Ishikawa (cell line): ENCODE data around the gene GDI1.

Source experiments
- CEBPB ChIP-seq: IDR thresholded peaks from 2 replicates; pipeline ENCODE4 v1.6.1; 2012
- CREB1 ChIP-seq: IDR thresholded peaks from 2 replicates; pipeline ENCODE4 v1.6.1; 2012; ENCODE audit warnings: low read depth
- EGR1 ChIP-seq: IDR thresholded peaks from 2 replicates; pipeline ENCODE4 v1.6.1; 2012
- EP300 ChIP-seq: IDR thresholded peaks from 2 replicates; pipeline ENCODE4 v1.6.1; 2012; ENCODE audit warnings: borderline replicate concordance
- FOXM1 ChIP-seq: IDR thresholded peaks from 2 replicates; pipeline ENCODE4 v1.6.1; 2012; ENCODE audit warnings: low read depth, borderline replicate concordance
- NFIC ChIP-seq: IDR thresholded peaks from 2 replicates; pipeline ENCODE4 v1.6.1; 2012
- RAD21 ChIP-seq: IDR thresholded peaks from 2 replicates; pipeline ENCODE4 v1.6.1; 2012; ENCODE audit warnings: low read depth
- TAF1 ChIP-seq: IDR thresholded peaks from 2 replicates; pipeline ENCODE4 v1.6.1; 2012; ENCODE audit warnings: low read depth, mild to moderate bottlenecking
- TCF12 ChIP-seq: IDR thresholded peaks from 2 replicates; pipeline ENCODE4 v1.6.1; 2012; ENCODE audit warnings: low read depth
- TEAD4 ChIP-seq: IDR thresholded peaks from 2 replicates; pipeline ENCODE4 v1.6.1; 2012
- YY1 ChIP-seq: IDR thresholded peaks from 2 replicates; pipeline ENCODE4 v1.6.1; 2012; ENCODE audit warnings: low read depth
- ZBTB7A ChIP-seq: IDR thresholded peaks from 2 replicates; pipeline ENCODE4 v1.6.1; 2012; ENCODE audit warnings: low read depth
- TF ChIP-seq, protein P1 (sequence below): IDR thresholded peaks from 2 replicates; pipeline ENCODE4 v1.6.1; 2012
- TF ChIP-seq, protein P2 (sequence below): IDR thresholded peaks from 2 replicates; pipeline ENCODE4 v1.6.1; 2012; ENCODE audit warnings: low read depth, mild to moderate bottlenecking
- TF ChIP-seq, protein P3 (sequence below): IDR thresholded peaks from 2 replicates; pipeline ENCODE4 v1.6.1; 2012

GDI1 gene

DNA sequence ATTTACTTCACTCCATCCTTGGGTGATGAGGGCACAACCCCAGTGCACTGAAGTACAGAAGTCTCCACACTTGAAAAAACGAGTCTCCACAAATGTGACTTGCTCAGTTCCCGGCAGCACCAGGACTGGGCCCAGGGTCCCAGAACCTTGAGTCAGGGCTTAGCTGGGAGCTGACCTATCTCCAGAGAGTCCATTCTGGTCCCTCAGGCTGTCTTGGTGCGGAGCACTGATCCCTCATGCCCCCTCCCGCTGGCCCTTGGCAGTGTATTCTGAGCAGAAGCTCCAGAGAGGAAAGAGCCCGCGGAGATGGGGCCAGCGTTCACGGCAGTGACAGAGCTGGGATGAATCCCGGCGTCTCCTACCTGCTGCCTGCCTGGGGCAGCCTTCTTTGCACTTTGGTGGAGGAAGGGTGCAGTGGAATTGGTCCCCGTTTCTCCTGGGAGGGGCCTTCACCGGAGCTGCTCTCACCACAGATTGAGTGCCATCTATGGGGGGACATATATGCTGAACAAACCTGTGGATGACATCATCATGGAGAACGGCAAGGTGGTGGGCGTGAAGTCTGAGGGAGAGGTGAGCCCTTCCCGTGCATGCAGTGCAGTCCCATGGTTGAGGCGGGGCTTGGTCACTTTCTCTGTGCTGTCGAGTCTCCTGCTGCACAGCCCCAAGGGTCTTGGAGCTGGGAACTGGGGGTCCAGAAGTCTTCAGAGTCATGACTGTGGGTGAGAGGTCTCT lies 3.8 kb downstream of the GDI1 start:
- TF ChIP-seq, protein P1, sequence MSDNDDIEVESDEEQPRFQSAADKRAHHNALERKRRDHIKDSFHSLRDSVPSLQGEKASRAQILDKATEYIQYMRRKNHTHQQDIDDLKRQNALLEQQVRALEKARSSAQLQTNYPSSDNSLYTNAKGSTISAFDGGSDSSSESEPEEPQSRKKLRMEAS: no peak
- TF ChIP-seq FOXM1: no peak
- no peak for TF ChIP-seq CREB1

DNA sequence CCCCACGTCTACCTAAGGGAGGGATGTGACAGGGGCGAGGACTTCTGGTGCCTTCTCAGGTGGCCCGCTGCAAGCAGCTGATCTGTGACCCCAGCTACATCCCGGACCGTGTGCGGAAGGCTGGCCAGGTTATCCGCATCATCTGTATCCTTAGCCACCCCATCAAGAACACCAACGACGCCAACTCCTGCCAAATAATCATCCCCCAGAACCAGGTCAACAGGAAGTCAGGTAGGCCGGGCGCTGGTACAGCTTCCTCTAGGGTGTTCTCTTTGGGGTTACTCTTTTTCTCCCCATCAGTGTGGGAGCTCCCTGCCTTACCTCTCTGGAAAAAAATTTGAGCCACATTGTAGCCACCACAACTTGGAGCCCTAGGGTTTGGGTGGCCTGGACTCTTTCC lies 4.6 kb downstream of the GDI1 start:
- TF ChIP-seq YY1 (no peak), CREB1 (no peak), RAD21 (no peak), TAF1 (no peak), EP300 (no peak), TEAD4 (no peak)
- TF ChIP-seq, protein P2, sequence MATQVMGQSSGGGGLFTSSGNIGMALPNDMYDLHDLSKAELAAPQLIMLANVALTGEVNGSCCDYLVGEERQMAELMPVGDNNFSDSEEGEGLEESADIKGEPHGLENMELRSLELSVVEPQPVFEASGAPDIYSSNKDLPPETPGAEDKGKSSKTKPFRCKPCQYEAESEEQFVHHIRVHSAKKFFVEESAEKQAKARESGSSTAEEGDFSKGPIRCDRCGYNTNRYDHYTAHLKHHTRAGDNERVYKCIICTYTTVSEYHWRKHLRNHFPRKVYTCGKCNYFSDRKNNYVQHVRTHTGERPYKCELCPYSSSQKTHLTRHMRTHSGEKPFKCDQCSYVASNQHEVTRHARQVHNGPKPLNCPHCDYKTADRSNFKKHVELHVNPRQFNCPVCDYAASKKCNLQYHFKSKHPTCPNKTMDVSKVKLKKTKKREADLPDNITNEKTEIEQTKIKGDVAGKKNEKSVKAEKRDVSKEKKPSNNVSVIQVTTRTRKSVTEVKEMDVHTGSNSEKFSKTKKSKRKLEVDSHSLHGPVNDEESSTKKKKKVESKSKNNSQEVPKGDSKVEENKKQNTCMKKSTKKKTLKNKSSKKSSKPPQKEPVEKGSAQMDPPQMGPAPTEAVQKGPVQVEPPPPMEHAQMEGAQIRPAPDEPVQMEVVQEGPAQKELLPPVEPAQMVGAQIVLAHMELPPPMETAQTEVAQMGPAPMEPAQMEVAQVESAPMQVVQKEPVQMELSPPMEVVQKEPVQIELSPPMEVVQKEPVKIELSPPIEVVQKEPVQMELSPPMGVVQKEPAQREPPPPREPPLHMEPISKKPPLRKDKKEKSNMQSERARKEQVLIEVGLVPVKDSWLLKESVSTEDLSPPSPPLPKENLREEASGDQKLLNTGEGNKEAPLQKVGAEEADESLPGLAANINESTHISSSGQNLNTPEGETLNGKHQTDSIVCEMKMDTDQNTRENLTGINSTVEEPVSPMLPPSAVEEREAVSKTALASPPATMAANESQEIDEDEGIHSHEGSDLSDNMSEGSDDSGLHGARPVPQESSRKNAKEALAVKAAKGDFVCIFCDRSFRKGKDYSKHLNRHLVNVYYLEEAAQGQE: no peak

DNA sequence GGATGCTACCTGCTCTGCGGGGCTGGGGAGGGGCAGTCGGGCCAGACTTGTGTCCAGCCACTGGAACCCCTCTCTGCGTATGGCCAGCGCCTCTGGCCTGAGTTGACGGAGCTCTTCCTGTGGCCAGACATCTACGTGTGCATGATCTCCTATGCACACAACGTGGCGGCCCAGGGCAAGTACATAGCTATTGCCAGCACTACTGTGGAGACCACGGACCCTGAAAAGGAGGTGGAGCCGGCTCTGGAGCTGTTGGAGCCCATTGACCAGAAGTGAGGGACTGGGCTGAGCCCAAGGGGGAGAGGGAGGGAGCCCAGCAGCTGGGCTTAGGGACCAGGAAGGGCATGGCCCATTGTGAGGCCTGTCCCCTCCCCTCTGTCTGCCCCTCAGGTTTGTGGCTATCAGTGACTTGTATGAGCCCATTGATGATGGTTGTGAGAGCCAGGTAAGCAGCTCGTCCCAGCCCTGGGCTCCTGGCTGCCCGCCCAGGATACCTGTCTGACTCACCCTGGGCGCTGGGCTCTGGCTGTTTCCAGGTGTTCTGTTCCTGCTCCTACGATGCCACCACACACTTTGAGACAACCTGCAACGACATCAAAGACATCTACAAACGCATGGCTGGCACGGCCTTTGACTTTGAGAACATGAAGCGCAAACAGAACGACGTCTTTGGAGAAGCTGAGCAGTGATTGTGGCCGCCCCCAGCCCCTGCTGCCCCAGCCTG lies 5.2 kb downstream of the GDI1 start:
- TF ChIP-seq CREB1: no peak
- TF ChIP-seq, protein P3, sequence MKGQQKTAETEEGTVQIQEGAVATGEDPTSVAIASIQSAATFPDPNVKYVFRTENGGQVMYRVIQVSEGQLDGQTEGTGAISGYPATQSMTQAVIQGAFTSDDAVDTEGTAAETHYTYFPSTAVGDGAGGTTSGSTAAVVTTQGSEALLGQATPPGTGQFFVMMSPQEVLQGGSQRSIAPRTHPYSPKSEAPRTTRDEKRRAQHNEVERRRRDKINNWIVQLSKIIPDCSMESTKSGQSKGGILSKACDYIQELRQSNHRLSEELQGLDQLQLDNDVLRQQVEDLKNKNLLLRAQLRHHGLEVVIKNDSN: no peak
- no peak for TF ChIP-seq TAF1
- TF ChIP-seq FOXM1: no peak
- TF ChIP-seq ZBTB7A: no peak
- TF ChIP-seq RAD21: no peak
- no peak for TF ChIP-seq YY1
- TF ChIP-seq EGR1: no peak
- no peak for TF ChIP-seq NFIC
- TF ChIP-seq, protein P1: no peak
- TF ChIP-seq TEAD4: no peak
- TF ChIP-seq EP300: no peak
- no peak for TF ChIP-seq TCF12

DNA sequence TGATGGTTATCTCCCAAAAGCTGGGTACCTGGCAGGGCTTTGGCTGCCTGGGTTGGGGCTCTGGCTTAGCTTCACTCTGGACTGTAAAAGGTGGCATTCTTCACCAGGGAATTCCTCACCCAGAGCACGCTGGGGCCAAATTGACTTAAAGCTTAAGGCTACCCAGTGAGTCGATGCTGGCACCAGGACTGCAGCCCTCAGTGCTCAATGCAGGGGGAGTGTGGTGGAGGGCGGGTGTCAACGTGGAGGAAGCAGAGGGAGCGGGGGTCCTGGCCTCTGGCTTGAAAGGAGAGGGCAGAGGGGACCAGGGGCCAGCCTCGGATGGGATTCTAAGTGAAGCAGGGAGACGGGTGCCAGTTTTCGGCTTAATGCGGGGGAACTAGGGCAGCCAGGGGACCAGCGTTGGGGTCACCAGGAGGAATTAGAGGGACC lies 6.5 kb downstream of the GDI1 start:
- TF ChIP-seq TCF12 (no peak), TAF1 (no peak), EP300 (no peak), YY1 (no peak), EGR1 (no peak), RAD21 (no peak), NFIC (no peak), CEBPB (no peak), CREB1 (no peak)
- TF ChIP-seq, protein P1: no peak

DNA sequence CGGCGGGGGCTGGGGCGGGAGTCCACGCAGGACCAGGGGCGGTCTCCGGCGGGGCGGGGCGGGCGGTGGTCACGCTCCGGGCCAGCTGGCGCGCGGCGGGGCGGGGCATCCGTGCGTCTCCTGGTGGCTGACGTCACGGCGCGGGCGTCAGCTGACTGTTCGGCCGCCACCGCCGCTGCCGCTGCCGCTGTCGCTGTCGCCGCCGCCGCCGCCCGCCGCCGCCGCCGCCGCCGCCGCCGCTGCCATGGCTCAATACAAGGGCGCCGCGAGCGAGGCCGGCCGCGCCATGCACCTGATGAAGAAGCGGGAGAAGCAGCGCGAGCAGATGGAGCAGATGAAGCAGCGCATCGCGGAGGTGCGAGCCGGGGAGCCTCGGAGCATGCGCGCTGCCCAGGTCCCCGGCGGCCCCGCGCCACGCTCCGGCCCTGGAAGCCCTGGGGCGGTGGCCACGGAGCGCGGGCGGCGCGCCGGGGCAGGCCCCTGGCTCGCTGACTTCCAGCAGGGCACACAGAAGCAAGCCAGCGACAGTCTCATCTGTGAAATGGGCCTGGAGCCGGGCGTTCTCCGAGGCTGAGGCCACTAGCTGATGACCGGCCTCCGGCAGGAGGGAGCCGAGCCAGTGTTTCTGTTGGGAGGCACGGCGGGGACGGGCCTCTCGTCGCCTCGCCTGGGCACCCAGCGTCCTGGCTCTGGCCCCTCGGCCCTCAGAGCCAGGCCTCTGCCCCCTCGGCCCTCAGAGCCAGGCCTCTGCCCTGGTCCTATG lies 7.2 kb downstream of the GDI1 start, which contains the start of gene FAM50A:
Gene FAM50A, plus strand, starts transcription at position 150 of the 763 bp plus-strand sequence. Its CDS starts 95 bp downstream, at position 245.
- TF ChIP-seq, protein P3: peak; percentile 78
- TF ChIP-seq, protein P1: peak; percentile 42
- TF ChIP-seq CREB1: no peak
- no peak for TF ChIP-seq NFIC

DNA sequence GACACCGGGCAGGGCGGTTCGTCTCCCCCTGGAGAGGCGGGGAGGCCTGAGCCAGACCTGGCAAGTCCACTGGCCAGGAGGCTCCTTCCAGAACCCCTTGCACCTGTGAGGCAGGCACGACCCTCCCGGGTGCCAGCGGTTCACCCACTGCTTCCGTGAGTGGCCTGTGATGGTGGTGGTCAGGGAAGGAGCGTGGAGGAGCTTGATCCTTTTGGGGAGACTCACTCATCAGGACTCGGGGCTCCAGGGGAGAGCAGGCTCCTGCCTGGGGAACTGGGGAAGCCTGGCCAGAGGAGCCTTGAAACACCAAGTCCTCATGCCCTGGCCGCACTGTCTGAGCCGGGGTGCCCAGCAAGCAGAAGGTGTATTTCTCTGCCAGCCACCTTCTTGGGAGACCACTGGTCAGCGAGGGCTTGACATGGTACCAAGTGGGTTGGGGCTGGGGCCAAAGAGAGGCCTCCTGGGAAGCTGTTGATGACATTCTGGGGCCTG lies 7.8 kb downstream of the GDI1 start:
- no peak for TF ChIP-seq EGR1
- TF ChIP-seq EP300: no peak
- no peak for TF ChIP-seq TAF1
